DMS114 treated with DMSO at 0.1 percent for 48 hours (cell line): ENCODE measurements around the gene PRR23E.

Source experiments
- DNase-seq: peaks from one replicate; lab custom pipeline; 2025; ENCODE audit not compliant: unreplicated experiment; lab: John Stamatoyannopoulos, UW

PRR23E gene

DNA sequence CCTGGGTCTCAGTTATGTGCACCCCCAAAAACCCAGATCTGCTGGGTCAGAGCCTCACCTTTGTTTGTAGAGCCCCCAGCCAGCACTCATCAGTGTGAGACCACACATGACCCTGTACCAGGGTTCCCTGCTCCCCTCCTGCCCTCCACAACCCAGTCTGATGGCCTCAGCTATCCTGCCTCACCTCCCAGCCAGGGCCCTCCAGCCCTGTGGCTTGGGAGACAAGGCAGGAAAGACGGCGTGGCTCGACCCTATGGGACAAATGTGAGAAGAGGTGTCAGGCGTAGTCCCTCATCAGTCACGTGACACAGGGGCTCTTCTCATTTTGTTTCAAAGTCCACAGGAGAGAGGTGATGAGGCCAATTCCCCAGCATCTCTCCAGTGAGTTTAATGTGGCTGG, 28.3 kb upstream of the PRR23E start:
- DNase-seq: no peak

- no peak for DNase-seq
Observed at GRCh38 chr3:127165036-127165435, 27.9 kb upstream of the PRR23E start.

DNA sequence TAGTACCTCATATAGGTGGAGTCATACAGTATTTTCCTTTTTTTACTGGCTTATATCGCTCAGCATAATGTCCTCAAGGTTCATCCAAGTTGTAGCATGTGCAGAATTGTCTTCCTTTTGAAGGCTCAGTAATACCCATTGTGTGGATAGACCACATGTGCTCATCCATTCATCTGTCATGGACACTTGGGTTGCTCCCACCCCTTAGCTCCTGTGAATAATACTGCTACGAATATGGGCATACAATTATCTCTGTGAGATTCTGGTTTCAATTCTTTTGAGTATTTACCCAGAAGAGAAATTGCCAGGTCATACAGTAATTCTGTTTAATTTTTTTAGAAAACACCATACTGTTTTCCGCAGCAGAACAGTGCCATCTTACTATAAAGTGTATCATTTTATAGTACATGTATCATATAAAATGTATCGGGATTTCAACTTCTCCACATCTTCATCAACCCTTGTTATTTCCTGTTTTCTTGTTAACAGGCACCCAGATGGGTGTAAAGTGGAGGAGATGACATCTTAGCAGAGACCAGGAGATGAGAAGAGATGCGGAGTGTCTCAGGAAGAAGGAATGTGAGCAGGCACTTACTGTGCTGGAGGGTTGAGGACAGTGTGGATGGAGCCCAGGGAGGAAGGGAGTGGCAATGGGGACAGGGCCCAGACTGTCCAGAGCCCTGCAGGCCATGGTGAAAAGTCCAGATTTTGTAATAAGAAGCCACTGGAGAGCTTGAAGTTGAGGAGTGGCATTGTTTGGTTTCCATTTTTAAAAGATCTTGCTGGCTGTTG, 27.0 kb upstream of the PRR23E start:
- DNase-seq: no peak

- no peak for DNase-seq
Observed at GRCh38 chr3:127166501-127167065, 26.3 kb upstream of the PRR23E start.

DNA sequence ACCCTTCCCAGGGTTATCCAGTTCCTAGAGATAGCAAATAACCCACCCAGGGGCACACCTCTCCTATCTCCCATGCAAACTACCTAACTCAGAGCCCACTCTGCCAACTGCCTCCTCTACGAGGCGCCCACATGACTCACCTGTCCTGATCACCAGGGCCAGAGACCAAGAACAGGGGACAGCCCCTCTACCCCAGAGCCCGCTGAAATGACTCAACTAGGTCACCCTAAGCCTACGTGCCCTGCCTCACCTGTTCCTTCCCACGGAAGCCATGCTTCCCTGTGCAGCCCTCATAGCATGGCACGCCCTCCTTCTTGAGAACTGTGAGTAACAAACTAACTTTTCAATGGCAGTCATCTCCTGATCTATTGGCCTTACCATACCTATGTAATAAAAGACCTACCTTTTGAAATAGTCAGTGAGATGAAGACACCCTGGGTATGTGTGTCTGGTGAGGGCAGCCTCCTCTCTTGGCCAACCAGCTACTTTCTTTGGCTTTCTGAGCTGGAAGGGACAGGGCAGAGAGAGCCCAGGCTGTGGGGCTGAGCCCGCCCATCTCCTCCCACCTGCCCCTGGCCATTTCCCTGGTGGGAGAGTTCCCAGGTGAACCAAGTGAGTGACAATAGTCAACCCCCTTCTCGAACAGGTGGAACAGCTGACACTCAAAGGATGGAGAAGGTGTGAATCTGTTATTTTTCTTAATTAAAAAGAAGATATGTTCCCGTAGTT, 25.5 kb upstream of the PRR23E start:
- DNase-seq: no peak

GRCh38 chr3:127168271-127168670, 24.7 kb upstream of the PRR23E start:
- DNase-seq: no peak

- DNase-seq: no peak
Observed at GRCh38 chr3:127170814-127171213, 22.1 kb upstream of the PRR23E start.

GRCh38 chr3:127171320-127171719, 21.6 kb upstream of the PRR23E start:
- DNase-seq: no peak

- no peak for DNase-seq
Observed at GRCh38 chr3:127171721-127172120, 21.2 kb upstream of the PRR23E start.

DNA sequence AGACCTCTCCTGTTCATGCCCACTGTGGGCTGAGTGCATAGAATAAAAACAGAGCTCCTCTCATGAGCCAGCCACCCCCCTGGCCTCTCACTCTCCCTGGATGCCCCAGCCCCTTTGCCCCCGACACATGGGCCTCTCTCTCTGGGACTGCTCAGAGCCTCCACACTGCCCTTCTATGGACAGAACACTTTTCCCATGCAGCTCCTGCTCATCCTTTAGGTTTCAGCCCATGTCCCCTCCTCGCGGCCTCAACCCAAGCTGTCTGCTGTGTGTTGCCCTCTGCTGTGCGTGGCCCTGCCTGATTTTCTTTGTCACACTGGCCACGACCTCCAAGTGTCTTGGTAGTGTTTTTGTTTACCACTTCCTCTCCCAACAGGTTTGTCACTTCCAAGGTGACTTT, 20.7 kb upstream of the PRR23E start:
- no peak for DNase-seq

DNA sequence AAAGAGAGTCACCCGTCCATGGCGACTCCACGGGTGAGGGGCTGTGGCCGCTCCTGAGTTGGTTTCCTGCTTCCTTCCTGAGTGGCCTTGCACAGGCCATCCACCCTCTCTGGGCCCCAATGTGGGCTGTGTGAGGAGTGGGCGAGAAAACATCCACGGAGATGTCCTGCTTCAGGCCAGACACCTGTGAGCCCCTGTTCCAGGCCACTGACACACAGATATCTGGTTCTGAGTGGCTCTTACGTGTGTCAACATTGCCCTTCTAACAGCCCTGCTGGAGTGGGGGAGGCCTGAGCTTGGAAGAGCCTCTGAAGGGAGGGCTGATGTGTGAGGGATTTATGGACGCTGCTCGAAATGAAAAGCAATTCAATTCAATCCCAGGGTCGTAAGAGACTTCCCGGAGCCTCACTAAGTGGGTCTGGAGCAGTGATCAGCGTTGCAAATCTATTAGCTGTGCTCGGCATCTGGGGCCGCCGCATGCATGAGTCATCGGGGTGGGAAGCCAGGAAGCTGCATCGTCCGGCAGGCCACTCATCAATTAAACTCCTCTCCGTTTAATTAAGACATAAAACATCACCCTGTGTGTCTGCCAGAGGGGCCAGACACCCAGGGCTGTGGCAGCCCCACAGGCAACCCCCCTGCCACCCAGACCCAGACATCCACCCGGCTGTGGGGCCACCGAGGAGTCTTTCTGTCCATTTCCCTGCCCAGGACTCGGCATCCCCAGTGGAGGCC, 20.0 kb upstream of the PRR23E start:
- no peak for DNase-seq

DNA sequence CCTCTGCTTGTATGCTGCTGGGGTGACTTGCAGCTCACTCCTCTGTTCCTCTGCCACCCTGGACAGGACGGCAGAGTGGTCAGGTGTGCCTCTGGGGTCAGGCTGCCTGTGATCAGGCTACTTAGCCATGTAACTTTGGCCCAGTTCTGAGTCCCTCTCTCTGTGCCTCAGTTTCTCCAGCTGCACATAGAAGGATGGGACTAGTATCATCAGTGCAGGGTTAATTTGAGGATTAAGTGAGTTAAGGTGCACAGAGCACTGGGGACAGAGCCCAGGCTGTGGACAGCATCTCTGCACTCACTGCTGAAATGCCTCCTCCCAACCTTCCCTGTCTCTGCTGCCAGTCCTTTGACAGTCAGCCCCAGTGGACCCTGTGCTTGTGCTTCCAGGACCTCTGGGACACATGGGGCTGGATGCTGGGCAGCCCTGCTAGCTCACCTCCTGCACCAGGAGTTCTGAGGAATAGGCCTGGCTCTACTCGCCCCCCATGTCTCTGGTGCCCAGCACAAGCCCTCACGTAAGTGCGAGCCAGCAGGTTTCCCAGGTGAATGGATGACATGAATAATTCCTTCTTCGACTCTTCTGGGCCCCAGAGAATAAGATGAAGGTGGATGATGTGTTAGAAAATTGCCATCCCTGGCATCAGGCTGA, 19.3 kb upstream of the PRR23E start:
- DNase-seq: no peak

DNA sequence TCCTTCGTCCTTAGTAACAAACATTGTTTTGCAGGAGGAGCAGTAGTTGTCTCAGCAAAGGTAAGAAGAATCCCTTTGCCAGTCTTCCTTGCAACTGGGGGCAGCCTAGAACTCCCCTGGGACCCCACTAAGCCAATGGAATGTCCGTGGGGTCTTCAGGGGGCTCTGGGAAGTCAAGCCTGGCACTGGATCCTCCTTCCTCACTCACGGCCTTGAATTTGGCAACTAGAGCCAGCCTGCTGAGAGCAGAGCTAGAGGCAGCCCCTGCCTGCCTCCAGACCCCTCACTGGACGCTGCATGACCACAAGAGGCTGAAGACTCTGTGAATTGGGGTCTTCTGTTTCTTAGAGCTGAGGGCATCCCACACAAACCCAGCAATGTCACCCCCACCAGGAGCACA, 18.6 kb upstream of the PRR23E start:
- no peak for DNase-seq

DNA sequence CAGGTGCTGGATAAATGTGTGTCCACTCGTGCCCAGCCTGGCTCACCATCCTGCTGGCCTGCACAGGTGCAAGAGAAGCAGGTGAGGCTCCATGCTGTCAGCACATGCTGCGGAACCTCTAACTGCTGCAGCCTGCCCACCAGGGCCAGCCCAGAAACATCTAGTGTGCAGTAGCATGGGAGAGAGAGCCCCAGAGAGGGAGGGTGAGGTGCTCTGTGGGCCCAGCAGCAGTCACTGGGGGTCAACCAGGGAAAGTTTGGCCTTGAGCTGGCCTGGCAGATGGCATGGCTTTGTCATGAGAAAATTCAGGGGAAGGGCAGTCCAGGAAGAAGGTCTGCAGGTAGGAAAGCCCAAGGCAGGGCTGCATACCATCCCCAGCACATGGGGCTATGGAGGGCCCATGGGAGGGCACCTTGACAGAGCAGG, 18.2 kb upstream of the PRR23E start:
- no peak for DNase-seq

DNA sequence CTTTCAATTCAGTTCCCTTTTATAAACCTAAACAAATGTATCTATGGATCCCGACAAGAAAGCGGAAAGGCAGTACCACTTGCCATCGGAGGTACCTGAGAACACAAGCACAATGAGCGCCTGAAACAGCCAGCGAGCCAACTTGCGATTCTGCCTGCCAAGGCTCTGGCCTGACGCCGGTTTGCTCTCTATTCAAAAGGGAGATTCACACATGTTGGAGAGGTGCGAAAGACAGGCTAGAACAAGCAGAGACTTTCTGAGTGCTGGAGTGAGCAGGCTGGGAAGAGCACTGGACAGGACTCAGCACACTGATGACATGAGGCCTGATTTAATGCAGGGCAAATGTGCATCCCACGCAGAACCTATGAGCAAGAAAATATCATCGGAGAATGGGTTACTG, 17.7 kb upstream of the PRR23E start:
- DNase-seq: no peak

DNA sequence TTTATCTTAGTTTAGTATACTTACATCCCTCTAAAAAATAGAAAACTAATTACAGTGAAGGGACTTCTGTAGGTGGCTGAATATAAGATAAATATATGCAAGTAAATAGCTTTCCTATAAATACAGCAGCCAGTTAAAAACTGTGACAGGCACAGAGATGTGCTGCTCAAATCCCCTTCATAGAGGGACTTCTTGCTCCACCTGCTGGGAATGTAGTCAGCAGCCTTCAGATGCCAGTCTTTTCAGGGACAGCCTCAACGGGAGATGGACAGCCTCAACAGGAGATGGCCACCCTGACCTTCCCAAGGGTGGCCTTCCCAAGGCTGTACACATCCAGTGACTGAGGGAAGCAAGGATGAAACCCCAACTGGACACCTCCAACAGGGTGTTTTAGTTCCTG, 15.7 kb upstream of the PRR23E start:
- DNase-seq: no peak

- DNase-seq: no peak
Observed at GRCh38 chr3:127180859-127181258, 12.1 kb upstream of the PRR23E start.

DNA sequence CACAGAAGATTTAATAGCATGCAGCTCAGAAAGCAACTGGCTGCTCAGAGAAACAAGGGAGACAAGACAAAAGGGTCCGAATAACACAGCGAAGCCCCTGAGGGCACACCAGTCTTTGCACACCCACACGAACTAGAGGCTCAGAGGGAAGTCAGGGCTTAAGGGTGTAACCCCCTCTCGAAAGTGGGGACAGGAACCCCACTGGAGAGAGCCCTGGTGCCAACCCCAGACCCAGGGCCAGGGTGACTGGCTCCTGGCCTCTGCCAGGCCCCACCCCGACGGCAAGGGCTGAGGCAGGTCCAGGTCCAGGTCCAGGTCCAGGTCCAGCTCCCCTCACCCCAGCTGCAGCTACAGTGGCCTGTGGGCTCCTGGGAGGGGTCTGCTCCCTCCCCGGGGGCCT, 10.5 kb upstream of the PRR23E start:
- DNase-seq: no peak

GRCh38 chr3:127182848-127183714, 9.8 kb upstream of the PRR23E start:
- no peak for DNase-seq
